ENCODE results near the gene NEURL3. TPM values are rescaled to one million over a fixed set of nuclear protein-coding genes. Genes with fewer than 3 reads are reported as not detected.
"Not testable (repeated sequence)": the region's sequence is repeated elsewhere in the genome, so short reads cannot be mapped to it uniquely, and the experiment has no call there.

NEURL3 gene
- total and polyA plus RNA-seq, 9 donors, result 0.12 to 0.30 (median 0.14) TPM; not detected in 3

GRCh38 chr2:96499061-96499960 lies 5.8 kb downstream of the NEURL3 start:
- no peak overlapping the region for H3K27ac ChIP-seq (ENCODE audit: low read length)
- WGBS (ENCODE audit: insufficient coverage), result 80% methylated on average over 11 of the region's 15 CpGs
- DNase-seq, result no peak
- H3K36me3 ChIP-seq (ENCODE audit: control insufficient read depth, insufficient read depth, low read length), result no peaks in the 10 kb centered on the region
- peaks cover 39% of the 10 kb centered on the region for H3K27me3 ChIP-seq (ENCODE audit: control insufficient read depth, insufficient read depth, low read length)
- peaks cover 8% of the 10 kb centered on the region for H3K9me3 ChIP-seq (replicated peaks; ENCODE audit: control insufficient read depth, low read depth, low read length)
- H3K4me3 ChIP-seq (ENCODE audit: low read length), result no peak overlapping the region
- H3K4me1 ChIP-seq (ENCODE audit: control insufficient read depth, insufficient read depth, low read length), result peaks cover 5% of the 10 kb centered on the region

- Histone ChIP-seq H3K27me3 (ENCODE audit: control insufficient read depth, insufficient read depth, low read length) (peaks cover 39% of the 10 kb centered on the region), H3K9me3 (replicated peaks; ENCODE audit: control insufficient read depth, low read depth, low read length) (peaks cover 10% of the 10 kb centered on the region)
- not testable (repeated sequence) for DNase-seq; H3K4me3 ChIP-seq (ENCODE audit: low read length); H3K27ac ChIP-seq (ENCODE audit: low read length); H3K36me3 ChIP-seq (ENCODE audit: control insufficient read depth, insufficient read depth, low read length); H3K4me1 ChIP-seq (ENCODE audit: control insufficient read depth, insufficient read depth, low read length)
- no CpG with 5 or more reads among the region's 6 CpGs for whole genome bisulfite sequencing (ENCODE audit: insufficient coverage)
Measured at GRCh38 chr2:96498611-96499010, 6.5 kb downstream of the NEURL3 start.

GRCh38 chr2:96498021-96498431 lies 7.1 kb downstream of the NEURL3 start:
- Histone ChIP-seq H3K4me1 (ENCODE audit: control insufficient read depth, insufficient read depth, low read length) (peaks cover 5% of the 10 kb centered on the region), H3K36me3 (ENCODE audit: control insufficient read depth, insufficient read depth, low read length) (no peaks in the 10 kb centered on the region), H3K9me3 (replicated peaks; ENCODE audit: control insufficient read depth, low read depth, low read length) (peaks cover 10% of the 10 kb centered on the region), H3K27me3 (ENCODE audit: control insufficient read depth, insufficient read depth, low read length) (peaks cover 40% of the 10 kb centered on the region), H3K4me3 (ENCODE audit: low read length) (no peak overlapping the region), H3K27ac (ENCODE audit: low read length) (no peak overlapping the region)
- 71% methylated on average over 10 of the region's 12 CpGs for WGBS (ENCODE audit: insufficient coverage)
- no peak for DNase-seq

GRCh38 chr2:96495982-96496629 lies 9.1 kb downstream of the NEURL3 start:
- no peaks in the 10 kb centered on the region for H3K4me1 ChIP-seq (ENCODE audit: control insufficient read depth, insufficient read depth, low read length)
- H3K4me3 ChIP-seq (ENCODE audit: low read length), result no peak overlapping the region
- 45% methylated on average over 2 of the region's 6 CpGs for WGBS (ENCODE audit: insufficient coverage)
- H3K27ac ChIP-seq (ENCODE audit: low read length), result no peak overlapping the region
- H3K36me3 ChIP-seq (ENCODE audit: control insufficient read depth, insufficient read depth, low read length), result no peaks in the 10 kb centered on the region
- H3K27me3 ChIP-seq (ENCODE audit: control insufficient read depth, insufficient read depth, low read length), result peaks cover 35% of the 10 kb centered on the region
- no peak for DNase-seq
- peaks cover 10% of the 10 kb centered on the region for H3K9me3 ChIP-seq (replicated peaks; ENCODE audit: control insufficient read depth, low read depth, low read length)

- DNase-seq, result no peak
- H3K36me3 ChIP-seq (ENCODE audit: control insufficient read depth, insufficient read depth, low read length), result no peaks in the 10 kb centered on the region
- peaks cover 16% of the 10 kb centered on the region for H3K27me3 ChIP-seq (ENCODE audit: control insufficient read depth, insufficient read depth, low read length)
- no CpG with 5 or more reads among the region's 1 CpG for WGBS (ENCODE audit: insufficient coverage)
- H3K4me3 ChIP-seq (ENCODE audit: low read length), result no peak overlapping the region
- H3K4me1 ChIP-seq (ENCODE audit: control insufficient read depth, insufficient read depth, low read length), result no peaks in the 10 kb centered on the region
- peaks cover 14% of the 10 kb centered on the region for H3K9me3 ChIP-seq (replicated peaks; ENCODE audit: control insufficient read depth, low read depth, low read length)
- no peak overlapping the region for H3K27ac ChIP-seq (ENCODE audit: low read length)
Measured at GRCh38 chr2:96494188-96494587, 11.0 kb downstream of the NEURL3 start.

- Histone ChIP-seq H3K27me3 (ENCODE audit: control insufficient read depth, insufficient read depth, low read length) (peaks cover 10% of the 10 kb centered on the region), H3K36me3 (ENCODE audit: control insufficient read depth, insufficient read depth, low read length) (no peaks in the 10 kb centered on the region), H3K9me3 (replicated peaks; ENCODE audit: control insufficient read depth, low read depth, low read length) (peaks cover 14% of the 10 kb centered on the region), H3K27ac (ENCODE audit: low read length) (no peak overlapping the region), H3K4me3 (ENCODE audit: low read length) (no peak overlapping the region), H3K4me1 (ENCODE audit: control insufficient read depth, insufficient read depth, low read length) (no peaks in the 10 kb centered on the region)
- WGBS (ENCODE audit: insufficient coverage), result 52% methylated on average over 3 of the region's 5 CpGs
- DNase-seq, result no peak
Measured at GRCh38 chr2:96493072-96493471, 12.1 kb downstream of the NEURL3 start.

DNA sequence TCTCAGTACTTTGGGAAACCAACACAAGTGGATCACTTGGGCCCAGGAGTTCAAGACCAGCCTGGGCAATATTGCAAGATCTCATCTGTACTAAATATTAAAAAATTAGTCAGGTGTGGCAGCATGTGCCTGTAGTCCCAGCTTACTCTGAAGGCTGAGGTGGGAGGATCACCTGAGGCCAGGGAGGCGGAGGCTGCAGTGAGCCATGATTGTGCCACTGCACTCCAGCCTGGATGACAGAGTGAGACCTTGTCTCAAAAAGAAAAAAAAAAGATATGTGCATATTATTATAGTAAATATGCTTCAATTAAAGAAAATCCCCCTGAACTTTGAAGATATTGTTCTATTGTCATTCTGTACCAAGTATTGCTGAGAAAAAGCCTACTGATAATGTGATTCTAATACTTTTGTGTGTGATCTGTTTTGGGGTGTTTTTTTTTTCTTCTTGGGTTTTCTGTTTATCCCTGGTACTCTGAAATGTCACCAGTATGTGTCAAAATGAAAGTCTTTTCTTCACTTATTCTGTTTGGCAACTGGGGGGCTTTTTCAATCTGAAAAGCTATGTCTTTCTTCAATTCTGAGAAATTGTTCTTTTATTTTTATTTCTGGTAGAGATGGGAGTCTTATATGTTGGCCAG lies 13.2 kb downstream of the NEURL3 start:
- no peaks in the 10 kb centered on the region for H3K4me1 ChIP-seq (ENCODE audit: control insufficient read depth, insufficient read depth, low read length)
- H3K4me3 ChIP-seq (ENCODE audit: low read length), result no peak overlapping the region
- no peak overlapping the region for H3K27ac ChIP-seq (ENCODE audit: low read length)
- no peak for DNase-seq
- no peaks in the 10 kb centered on the region for H3K36me3 ChIP-seq (ENCODE audit: control insufficient read depth, insufficient read depth, low read length)
- WGBS (ENCODE audit: insufficient coverage), result no CpG with 5 or more reads among the region's 1 CpG
- H3K9me3 ChIP-seq (replicated peaks; ENCODE audit: control insufficient read depth, low read depth, low read length), result peaks cover 14% of the 10 kb centered on the region
- peaks cover 6% of the 10 kb centered on the region for H3K27me3 ChIP-seq (ENCODE audit: control insufficient read depth, insufficient read depth, low read length)

DNA sequence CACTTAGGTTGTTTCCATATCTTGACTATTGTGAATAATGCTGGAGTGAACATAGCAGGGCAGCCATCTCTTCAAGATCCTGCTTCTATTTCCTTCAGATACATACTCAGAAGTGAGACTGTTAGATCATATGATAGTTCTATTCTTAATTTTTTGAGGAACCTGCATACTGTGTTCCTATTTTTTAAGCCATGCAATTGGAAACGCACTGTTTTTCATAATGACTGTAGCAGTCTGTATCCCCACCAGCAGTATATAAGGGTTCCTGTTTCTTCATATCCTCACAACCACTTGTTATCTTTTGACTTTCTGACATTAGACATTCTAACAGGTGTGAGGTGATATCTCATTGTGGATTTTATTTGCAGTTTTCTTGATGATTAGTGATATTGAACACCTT lies 15.5 kb downstream of the NEURL3 start:
- Histone ChIP-seq H3K27me3 (ENCODE audit: control insufficient read depth, insufficient read depth, low read length) (peaks cover 4% of the 10 kb centered on the region), H3K4me1 (ENCODE audit: control insufficient read depth, insufficient read depth, low read length) (peaks cover 16% of the 10 kb centered on the region), H3K4me3 (ENCODE audit: low read length) (no peak overlapping the region), H3K9me3 (replicated peaks; ENCODE audit: control insufficient read depth, low read depth, low read length) (peaks cover 9% of the 10 kb centered on the region), H3K27ac (ENCODE audit: low read length) (no peak overlapping the region), H3K36me3 (ENCODE audit: control insufficient read depth, insufficient read depth, low read length) (no peaks in the 10 kb centered on the region)
- peak; percentile 59 for DNase-seq
- no CpG with 5 or more reads among the region's 1 CpG for WGBS (ENCODE audit: insufficient coverage)

- no CpG with 5 or more reads among the region's 3 CpGs for WGBS (ENCODE audit: insufficient coverage)
- no peak for DNase-seq
- no peak overlapping the region for H3K27ac ChIP-seq (ENCODE audit: low read length)
Measured at GRCh38 chr2:96489261-96489660, 15.9 kb downstream of the NEURL3 start.

DNA sequence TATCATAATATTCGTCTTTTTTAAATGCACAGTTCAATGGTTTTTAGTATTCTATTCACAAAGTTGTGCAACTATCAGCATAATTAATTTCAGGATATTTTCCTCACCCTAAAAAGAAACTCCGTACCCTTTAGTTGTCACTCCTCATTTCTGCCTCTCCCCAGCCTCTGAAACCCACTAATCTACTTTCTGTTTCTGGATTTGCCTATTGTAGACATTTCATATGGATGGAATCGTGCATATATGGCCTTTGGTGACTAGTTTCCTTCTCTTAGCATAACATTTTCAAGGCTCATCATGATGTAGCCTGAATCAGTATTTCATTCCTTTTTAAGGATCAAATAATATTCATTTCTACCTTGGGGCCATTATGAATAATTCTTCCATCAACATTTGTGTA lies 18.5 kb downstream of the NEURL3 start:
- DNase-seq, result no peak
- Histone ChIP-seq H3K4me3 (ENCODE audit: low read length) (peak overlapping the region; percentile 37), H3K9me3 (replicated peaks; ENCODE audit: control insufficient read depth, low read depth, low read length) (peaks cover 4% of the 10 kb centered on the region), H3K4me1 (ENCODE audit: control insufficient read depth, insufficient read depth, low read length) (peaks cover 27% of the 10 kb centered on the region), H3K36me3 (ENCODE audit: control insufficient read depth, insufficient read depth, low read length) (no peaks in the 10 kb centered on the region), H3K27me3 (ENCODE audit: control insufficient read depth, insufficient read depth, low read length) (no peaks in the 10 kb centered on the region), H3K27ac (ENCODE audit: low read length) (peak overlapping the region; percentile 91)
- WGBS (ENCODE audit: insufficient coverage), result no CpG with 5 or more reads among the region's 3 CpGs

More at GRCh38 chr2:96489261-96489660, 15.9 kb downstream of the NEURL3 start:
- peaks cover 5% of the 10 kb centered on the region for H3K9me3 ChIP-seq (replicated peaks; ENCODE audit: control insufficient read depth, low read depth, low read length)
- peaks cover 4% of the 10 kb centered on the region for H3K27me3 ChIP-seq (ENCODE audit: control insufficient read depth, insufficient read depth, low read length)
- peaks cover 20% of the 10 kb centered on the region for H3K4me1 ChIP-seq (ENCODE audit: control insufficient read depth, insufficient read depth, low read length)
- H3K36me3 ChIP-seq (ENCODE audit: control insufficient read depth, insufficient read depth, low read length), result no peaks in the 10 kb centered on the region
- no peak overlapping the region for H3K4me3 ChIP-seq (ENCODE audit: low read length)
